Kidney capillary endothelial cell (primary cell): ENCODE results near the gene SOCS3.

Source experiments
- DNase-seq: peaks from one replicate; pipeline ENCODE4 v3.0.0-alpha.2; 2018; ENCODE audit warnings: low spot score

Gene SOCS3

DNA sequence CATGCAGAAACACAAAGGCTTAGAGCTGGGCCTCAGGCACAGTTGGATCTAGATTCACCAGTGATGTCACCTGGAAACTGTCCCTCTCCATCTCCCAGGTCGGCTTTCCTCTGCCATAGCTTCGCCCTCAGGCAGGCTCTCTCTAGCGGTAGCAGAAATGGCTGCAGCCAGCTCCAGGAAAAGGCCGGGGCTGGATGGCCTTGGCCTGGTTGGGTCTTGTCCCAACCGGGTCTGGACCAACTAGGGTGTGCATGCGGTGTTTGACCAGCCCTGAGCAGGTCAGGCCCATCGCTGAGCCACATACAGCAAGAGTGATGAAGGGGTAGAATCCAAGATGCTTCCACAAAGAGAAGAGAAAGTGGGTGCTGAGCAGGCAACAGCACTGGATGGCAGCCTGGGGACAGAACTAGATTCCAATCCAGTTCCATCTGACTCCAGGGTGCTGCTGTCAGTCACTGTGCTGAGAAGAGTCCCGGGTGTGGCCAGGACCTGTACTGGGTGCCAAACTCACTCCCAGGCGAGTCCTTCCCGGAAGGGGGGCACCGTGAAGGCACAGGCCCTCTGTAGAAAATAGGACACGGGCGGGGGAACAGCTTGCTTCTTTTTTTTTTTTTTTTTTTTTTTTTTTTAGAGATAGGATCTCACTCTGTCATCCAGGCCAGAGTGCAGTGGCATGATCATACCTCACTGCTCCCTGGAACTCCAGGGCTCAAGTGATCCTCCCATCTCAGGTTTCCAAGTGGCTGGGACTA is 51.8 kb downstream of the SOCS3 start:
- DNase-seq, result no peak

DNA sequence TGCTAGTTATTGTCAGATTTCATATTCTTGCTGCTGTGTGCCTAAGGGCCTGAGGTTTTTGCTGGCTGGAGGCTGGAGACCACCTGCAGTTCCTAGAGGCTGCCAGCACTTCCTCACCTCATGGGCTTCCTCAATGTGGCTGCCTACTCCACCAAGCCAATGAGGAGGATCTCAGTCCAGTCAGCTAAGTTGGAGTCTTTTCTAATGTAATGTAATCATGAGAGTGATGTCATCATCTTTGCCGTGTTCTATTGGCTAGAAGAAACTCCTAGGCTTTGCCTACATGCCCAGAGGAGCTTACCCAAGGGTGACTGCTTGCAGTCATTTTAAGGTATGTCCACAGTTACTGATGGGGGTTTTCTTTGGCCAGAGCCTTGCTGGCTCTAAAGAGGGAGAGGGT is 53.0 kb downstream of the SOCS3 start:
- DNase-seq, result no peak
